Limb (tissue), 2 donors: ENCODE measurements around the gene HLA-E.
A peak's percentile ranks its signal among the peaks of the same experiment; 100 is the strongest.
"Not testable (repeated sequence)": the region's sequence is repeated elsewhere in the genome, so short reads cannot be mapped to it uniquely, and the experiment has no call there.

ENCODE experiments used
- DNase-seq, 2 donors: peaks; one replicate each; pipeline ENCODE4 v3.0.0-alpha.2; 2016; ENCODE audit errors: extremely low spot score in 2 of 2

Gene HLA-E

DNA sequence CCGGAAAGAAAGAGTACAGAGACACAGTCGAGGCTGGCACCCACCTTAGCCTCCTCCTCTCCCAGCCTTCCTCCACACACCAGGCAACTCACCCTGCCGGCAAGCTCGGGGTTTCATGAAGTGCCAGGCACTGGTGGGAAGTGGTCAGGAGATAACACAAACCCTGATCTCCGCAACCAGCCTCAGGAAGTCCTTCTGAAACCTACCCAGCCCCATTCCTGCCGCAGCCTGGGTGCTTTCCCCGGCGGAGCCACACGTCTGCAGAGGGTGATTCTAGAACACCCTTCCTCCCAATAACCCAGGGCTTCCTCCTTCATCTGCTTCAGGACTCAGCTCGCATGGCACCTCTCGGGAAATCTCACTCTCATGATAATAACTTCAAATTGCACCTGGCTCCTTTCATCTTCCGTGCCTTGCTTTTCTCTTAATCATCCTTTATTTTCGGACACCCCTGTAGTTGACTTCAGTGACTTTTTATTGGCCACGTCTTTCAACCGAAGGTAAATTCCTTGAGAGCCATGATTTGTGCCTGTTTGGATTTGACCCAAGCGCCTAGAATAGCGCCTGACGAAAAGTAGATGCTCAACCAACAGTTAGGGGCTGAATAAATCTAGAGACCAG, 8.7 kb upstream of the HLA-E start:
- DNase-seq: no peak

DNA sequence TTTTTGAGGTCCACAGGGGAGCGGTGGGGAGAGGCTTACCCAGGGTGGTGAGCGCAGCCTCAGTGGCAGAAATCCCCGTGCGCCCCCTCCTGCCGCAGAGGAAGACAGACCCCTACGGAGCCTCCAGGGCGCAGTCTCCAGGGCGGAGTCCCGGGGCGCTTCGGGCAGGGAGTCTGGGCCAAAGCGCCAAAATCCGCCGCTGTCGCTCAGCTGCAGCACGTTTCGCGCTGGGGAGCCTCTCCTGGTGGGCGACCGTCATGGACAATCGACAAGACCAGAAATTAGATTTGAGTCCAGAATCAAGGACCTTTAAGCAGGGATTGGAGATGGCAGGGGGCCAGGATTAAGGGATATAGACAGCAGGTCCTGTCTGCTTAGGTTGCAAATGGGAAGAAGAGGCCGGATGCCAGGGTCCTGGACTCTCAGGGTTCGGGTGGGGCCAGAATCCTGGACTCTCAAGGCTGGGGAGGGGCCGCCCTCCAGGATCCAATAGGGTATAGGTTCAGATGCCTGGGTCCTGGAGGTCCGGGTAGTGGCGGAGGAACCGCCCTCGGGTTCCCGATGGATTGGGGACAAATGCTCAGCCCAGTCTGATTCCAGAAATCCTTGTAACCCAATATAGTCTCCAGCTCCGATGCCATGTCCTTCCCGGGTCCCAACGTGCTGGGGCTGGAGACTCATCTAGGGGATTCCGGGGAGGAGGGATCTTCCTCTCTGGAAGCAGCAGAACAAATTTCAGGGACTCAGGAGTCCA, 7.9 kb upstream of the HLA-E start:
- no peak for DNase-seq

DNA sequence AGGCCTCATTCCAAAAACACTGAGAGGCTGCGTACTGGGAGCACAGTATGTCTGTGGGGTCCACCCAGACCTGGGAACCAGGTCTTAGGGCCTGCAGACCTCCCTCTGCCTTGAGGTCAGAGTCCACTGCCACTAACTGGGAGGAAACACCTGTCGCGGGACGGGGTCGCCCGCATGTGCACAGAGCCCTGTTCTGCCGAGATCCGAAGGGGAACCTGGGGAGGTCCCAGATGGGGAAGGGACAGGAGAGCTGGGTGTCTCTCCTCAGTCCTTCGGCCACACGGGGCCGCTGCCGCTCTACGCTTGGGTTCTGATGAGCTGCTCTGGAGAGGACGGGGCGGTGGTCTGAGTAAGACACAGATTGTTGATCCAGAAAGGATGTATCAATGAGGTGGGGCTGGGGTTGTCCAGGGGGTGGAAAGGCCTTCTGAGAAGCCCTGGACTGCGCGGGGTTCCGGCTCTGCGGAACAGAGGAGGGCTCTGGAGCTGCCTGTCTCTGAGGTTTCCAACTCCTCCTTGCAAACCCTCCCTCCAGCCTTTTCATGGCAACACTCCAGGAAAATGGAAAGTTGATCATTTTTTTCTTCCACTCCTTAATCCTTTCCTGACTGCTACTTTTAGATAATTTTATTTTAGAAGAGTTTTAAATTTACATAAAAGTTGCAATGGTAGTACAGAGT, 7.2 kb upstream of the HLA-E start:
- DNase-seq: peak; percentile 70 to 84

DNA sequence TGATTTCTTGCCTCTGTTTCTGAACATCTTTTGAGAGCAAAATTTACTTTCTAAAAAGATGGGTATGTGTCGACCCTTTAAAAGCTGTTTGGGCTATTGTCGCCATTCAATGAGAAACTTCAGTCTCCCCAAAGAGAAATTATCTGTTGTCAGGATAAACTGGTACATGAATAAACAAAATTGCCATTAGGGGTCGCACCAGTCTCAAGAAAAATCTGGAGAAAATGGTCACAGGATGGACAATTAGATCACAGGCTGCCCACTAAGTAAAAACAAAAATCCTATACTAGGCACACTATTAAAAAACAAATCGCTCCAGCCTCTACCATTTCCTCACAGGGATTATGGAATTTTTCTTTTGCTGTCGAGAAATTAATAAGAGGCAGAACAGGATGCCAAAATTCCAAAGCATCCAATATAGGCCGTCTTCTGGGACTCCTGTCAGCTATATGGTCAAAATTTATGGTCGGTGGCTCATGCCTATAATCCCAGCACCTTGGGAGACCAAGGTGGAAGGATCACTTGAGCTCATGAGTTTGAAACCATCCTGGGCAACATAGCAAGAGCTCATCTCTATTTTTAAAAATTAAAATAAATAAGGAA, 5.5 kb upstream of the HLA-E start:
- peak in 1 of 2 donors; percentile 54 for DNase-seq

DNA sequence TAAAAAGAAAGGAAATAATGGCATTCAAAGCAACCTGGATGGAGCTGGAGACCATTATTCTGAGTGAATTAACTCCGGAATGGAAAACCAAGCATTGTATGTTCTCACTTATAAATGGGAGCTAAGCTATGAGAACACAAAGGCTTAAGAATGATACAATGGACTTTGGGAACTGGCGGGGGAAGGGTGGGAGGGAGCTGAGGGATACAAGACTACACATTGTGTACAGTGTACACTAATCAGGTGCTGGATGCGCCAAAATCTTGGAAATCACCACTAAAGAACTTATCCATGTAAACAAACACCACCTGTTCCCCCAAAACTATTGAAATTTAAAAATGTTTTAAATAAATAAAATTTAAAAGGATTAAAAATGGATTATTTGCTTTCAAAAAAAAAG, 4.1 kb upstream of the HLA-E start:
- no peak for DNase-seq

DNA sequence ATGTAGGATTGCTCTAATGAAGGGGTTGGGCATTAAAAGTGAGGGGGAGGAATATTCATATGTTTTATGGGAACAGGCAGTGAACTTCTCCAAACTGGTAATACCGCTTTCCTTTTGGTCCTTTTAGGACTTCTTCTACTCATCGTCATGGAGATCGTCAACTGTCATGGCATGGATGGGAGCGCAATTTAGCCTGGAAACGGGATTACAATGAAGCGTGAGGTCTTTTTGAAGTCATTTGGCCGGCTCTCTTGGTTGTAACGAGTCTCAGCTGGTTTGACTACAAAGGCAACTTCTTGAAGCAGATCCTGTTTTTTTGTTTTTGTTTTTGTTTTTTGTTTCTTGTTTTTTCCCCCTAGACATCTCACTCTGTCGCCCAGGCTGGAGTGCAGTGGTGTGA, 1.4 kb upstream of the HLA-E start:
- no peak for DNase-seq

DNA sequence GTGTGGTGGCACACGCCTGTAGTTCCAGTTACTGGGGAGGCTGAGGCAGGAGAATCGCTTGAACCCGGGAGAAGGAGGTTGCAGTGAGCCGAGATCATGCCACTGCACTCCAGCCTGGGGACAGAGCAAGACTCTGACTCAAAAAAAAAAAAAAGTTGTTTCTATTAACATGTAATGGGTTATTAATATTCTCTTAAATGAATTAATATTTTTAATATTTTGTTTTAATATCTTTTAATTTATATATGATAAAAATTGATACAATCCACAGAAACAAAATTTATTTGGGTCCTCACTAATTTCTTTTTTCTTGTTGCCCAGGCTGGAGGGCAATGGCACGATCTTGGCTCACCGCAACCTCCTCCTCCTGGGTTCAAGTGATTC, 620 bp upstream of the HLA-E start:
- not testable (repeated sequence) for DNase-seq

DNA sequence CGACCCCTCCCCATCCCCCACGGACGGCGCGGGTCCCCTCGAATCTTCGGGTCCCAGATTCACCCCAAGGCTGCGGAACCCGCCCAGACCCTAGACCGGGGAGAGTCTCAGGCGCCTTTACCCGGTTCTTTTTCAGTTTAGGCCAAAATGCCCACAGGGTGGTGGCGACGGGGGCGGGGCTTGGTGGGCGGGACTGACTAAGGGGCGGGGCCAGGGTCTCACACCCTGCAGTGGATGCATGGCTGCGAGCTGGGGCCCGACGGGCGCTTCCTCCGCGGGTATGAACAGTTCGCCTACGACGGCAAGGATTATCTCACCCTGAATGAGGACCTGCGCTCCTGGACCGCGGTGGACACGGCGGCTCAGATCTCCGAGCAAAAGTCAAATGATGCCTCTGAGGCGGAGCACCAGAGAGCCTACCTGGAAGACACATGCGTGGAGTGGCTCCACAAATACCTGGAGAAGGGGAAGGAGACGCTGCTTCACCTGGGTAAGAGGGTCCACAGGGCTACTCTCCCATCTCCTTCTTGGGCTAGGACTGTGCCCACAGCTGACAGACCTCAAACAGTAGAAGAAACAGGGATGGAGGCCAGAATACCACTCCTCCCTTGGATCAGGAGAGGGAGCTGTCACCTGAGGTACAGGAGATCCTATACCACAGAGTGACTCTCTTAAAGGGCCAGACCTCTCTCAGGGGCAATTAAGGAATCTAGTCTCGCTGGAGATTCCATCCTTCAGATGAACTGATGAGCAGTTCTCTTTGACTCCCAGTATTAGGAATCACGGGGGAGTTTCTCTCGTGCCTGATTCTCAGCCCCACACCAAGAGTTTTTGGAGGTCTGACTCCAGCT, 942 bp downstream of the HLA-E start:
- DNase-seq: peak; percentile 43 to 85

DNA sequence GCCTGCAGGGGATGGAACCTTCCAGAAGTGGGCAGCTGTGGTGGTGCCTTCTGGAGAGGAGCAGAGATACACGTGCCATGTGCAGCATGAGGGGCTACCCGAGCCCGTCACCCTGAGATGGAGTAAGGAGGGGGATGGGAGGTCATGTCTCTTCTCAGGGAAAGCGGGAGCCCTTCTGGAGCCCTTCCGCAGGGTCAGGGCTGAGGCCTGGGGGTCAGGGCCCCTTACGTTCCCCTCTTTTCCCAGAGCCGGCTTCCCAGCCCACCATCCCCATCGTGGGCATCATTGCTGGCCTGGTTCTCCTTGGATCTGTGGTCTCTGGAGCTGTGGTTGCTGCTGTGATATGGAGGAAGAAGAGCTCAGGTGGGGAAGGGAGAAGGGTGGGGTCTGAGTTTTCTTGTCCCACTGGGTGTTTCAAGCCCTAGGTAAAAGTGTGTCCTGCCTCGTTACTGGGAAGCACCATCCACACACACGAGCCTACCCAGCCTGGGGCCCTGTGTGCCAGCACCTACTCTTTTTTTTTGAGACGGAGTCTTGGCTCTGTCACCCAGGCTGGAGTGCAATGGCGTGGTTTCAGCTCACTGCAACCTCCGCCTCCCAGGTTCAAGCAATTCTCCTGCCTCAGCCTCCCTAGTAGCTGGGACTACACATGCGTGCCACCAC, 2.1 kb downstream of the HLA-E start:
- not testable (repeated sequence) for DNase-seq

DNA sequence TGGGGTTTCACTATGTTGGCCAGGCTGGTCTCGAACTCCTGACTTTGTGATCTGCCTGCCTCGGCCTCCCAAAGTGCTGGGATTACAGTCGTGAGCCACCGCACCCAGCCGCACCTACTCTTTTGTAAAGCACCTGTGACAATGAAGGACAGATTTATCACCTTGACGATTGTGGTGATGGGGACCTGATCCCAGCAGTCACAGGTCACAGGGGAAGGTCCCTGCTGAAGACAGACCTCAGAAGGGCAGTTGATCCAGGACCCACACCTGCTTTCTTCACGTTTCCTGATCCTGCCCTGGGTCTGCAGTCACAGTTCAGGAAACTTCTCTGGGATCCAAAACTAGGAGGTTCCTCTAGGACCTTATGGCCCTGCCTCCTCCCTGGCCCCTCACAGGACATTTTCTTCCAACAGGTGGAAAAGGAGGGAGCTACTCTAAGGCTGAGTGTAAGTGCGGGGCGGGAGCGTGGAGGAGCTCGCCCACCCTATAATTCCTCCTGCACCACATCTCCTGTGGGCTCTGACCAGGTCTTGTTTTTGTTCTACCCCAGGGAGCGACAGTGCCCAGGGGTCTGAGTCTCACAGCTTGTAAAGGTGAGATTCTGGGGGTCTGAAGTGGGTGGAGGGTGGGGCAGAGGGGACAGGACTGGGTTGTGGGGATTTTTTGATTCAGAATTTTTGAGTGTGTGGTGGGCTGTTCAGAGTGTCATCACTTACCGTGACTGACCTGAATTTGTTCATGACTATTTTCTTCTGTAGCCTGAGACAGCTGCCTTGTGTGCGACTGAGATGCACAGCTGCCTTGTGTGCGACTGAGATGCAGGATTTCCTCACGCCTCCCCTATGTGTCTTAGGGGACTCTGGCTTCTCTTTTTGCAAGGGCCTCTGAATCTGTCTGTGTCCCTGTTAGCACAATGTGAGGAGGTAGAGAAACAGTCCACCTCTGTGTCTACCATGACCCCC, 3.0 kb downstream of the HLA-E start:
- no peak for DNase-seq

DNA sequence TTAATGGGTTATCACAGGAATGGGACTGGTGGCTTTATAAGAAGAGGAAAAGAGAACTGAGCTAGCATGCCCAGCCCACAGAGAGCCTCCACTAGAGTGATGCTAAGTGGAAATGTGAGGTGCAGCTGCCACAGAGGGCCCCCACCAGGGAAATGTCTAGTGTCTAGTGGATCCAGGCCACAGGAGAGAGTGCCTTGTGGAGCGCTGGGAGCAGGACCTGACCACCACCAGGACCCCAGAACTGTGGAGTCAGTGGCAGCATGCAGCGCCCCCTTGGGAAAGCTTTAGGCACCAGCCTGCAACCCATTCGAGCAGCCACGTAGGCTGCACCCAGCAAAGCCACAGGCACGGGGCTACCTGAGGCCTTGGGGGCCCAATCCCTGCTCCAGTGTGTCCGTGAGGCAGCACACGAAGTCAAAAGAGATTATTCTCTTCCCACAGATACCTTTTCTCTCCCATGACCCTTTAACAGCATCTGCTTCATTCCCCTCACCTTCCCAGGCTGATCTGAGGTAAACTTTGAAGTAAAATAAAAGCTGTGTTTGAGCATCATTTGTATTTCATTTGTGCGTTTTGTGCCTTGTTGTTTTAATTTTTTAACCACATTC, 4.4 kb downstream of the HLA-E start:
- DNase-seq: no peak

DNA sequence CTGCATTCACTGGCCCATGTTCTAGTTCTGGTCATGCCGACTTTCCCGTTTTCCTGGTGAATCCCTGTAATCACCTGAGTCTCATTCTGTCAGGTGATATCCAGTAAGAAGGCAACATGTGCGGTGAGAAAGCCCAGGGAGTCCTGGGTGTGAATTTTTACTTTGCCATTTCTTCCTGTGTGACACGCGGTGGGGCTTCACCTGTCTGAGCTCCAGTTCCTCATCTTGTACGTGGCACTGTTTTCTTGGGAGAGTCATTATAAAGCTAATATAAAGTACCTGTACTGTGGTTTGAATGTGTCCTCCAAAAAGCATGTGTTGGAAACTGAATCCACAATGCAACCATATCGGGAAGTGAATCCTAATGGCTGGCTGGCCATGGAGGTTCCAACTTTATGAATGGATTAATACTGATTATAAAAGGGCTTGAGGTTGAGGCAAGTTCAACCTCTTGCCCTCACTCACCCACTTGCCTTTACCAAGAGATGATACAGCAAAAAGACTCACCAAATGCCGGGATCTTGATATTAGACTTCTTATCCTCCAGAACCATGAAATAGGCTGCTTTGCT, 5.1 kb downstream of the HLA-E start:
- DNase-seq: no peak

DNA sequence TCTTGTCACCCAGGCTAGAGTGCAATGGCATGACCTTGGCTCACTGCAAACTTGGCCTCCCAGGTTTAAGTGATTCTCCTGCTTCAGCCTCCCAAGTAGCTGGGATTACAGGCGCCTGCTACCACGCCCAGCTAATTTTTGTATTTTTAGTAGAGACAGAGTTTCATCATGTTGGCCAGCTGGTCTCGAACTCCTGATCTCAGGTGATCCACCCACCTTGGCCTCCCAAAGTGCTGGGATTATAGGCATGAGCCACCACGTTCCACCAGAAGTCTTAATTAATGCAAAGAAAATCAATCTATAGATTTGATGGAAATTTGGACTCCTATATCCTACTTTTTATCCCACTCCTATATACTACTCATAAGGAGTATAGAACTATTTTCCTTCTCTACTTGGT, 5.8 kb downstream of the HLA-E start:
- not testable (repeated sequence) for DNase-seq

DNA sequence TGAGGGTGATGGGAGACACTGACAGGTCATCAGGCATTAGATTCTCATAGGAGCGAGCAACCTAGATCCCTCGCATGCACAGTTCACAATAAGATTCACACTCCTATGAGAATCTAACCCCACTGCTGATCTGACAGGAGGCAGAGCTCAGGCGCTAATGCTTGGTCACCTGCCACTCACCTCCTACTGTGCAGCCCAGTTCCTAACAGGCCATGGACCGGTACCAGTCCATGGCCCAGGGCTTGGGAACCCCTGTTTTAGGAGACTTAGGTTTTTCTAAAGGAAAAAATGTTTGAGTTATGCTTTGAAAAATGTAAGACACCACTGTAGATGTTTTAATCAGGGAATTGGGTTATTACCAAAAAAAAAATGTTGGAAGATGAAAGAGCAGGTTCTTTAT, 6.7 kb downstream of the HLA-E start:
- no peak for DNase-seq

DNA sequence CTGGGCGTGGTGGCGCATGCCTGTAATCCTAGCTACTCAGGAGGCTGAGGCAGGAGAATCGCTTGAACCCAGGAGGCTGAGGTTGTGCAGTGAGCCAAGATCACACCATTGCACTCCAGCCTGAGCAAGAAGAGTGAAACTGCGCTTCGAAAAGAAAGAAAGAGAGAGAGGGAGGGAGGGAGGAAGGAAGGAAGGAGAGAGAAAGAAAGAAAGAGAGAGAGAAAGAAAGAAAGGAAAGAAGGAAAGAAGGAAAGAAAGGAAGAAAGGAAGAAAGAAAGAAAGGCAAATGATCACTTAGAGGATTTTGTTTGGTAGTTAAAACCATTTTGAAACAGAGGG, 7.9 kb downstream of the HLA-E start:
- not testable (repeated sequence) for DNase-seq

DNA sequence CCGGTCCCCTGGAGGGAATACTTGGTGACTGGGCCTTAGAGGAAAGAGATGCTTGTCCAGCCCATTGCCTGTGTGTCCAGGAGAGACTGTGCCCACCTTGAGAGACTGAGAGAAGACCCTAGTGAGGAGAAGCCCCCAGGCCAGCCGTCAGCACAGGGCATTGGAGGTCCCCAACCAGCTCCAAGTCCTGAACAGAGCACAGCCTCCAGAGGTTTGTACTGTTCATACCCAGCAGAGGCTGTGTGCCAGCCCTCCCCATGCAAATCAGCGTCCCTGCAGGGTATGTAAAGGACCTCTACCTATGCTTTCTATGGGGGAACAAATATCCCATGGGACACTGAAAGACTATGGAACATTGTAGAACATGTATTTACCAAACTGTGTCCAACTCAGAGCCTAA, 8.4 kb downstream of the HLA-E start:
- DNase-seq: no peak

DNA sequence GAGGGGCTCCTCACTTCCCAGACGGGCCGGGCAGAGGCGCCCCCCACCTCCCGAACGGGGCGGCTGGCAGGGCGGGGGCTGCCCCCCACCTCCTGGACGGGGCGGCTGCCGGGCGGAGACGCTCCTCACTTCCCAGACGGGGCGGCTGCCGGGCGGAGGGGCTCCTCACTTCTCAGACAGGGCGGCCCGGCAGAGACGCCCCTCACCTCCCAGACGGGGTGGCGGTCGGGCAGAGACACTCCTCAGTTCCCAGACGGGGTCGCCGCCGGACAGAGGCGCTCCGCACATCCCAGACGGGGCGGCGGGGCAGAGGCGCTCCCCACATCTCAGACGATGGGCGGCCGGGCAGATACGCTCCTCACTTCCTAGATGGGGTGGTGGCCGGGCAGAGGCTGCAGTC, 9.4 kb downstream of the HLA-E start:
- DNase-seq: not testable (repeated sequence)

DNA sequence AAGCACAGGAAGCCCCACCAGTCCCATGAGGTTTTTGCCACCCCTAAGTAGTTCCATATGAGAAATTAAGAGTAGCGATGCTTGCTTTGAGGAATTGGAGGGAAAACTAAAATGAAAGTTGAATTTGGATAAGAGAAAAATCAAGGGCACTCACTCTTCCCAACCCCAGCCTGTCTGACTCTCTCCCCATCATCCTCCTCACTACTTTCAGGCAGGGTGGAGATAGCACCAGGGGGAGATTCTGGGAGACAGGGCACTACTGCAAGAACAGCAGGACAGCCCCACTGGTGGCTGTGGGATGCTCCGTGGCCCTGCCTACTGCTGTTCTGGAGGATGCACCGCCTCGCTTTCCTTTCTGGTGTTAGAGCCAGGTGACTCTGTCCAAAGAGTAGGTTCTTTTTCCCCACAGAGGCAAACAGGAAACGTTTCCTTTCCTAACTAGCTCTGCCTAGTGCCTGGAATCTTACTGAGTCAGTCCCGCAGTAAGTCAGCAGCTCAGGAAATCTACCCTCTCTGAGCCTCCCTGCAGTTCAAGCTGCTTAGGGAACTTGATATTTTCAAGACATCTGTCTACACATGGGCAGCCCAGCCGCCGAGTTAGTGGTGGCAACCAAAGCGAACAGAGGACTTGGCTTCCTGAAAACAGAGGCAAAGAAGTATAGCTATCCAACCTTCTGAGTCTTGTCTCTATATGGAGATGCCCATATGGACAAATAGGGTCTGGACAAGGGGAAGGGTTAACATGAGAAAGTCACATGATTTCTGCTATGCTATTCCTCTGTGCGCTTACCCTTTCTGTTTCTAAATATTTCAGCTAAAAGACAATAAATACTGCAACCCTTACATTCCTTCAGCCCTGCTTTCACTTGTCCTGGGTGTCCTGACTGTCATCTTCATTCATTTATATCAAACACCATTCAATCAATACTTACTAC, 11.4 kb downstream of the HLA-E start:
- no peak for DNase-seq
